ENCODE measurements around the gene ZKSCAN4.

DNA sequence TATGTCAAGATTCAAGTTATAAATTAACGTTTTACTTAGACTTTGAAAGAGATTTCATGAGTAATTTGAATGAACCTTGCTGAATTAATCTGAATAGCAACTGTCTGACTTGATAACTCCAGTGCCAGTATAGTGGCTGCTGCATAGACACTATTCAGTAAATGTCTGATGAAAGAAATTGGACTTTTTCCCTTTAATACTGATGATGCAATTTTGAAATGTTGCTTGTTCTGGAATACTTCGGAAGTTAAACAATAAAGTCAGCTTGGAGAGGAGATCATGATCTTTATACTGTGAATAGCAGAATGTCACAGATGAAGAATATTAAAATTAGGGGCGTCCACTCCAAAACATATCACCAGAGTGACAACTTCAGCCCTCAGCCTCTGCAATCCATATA lies 25.7 kb upstream of the ZKSCAN4 start:
- TF ChIP-seq, protein P1, sequence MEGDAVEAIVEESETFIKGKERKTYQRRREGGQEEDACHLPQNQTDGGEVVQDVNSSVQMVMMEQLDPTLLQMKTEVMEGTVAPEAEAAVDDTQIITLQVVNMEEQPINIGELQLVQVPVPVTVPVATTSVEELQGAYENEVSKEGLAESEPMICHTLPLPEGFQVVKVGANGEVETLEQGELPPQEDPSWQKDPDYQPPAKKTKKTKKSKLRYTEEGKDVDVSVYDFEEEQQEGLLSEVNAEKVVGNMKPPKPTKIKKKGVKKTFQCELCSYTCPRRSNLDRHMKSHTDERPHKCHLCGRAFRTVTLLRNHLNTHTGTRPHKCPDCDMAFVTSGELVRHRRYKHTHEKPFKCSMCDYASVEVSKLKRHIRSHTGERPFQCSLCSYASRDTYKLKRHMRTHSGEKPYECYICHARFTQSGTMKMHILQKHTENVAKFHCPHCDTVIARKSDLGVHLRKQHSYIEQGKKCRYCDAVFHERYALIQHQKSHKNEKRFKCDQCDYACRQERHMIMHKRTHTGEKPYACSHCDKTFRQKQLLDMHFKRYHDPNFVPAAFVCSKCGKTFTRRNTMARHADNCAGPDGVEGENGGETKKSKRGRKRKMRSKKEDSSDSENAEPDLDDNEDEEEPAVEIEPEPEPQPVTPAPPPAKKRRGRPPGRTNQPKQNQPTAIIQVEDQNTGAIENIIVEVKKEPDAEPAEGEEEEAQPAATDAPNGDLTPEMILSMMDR (IDR thresholded peaks at IDR 0.05; ENCODE audit: low read depth, low read length, poor library complexity, severe bottlenecking), result no peak
- TF ChIP-seq EZH2phosphoT487 (IDR thresholded peaks at IDR 0.05; ENCODE audit: borderline replicate concordance, low read length), result no peak
